ENCODE data around the gene TSHZ1. TPM values are rescaled to one million over a fixed set of nuclear protein-coding genes. Genes with fewer than 3 reads are reported as not detected.
"Not testable (repeated sequence)": the region's sequence is repeated elsewhere in the genome, so short reads cannot be mapped to it uniquely, and the experiment has no call there.

TSHZ1 gene
- total RNA-seq, 2 experiments from 2014 or later = 13.8 to 14.3 TPM

DNA sequence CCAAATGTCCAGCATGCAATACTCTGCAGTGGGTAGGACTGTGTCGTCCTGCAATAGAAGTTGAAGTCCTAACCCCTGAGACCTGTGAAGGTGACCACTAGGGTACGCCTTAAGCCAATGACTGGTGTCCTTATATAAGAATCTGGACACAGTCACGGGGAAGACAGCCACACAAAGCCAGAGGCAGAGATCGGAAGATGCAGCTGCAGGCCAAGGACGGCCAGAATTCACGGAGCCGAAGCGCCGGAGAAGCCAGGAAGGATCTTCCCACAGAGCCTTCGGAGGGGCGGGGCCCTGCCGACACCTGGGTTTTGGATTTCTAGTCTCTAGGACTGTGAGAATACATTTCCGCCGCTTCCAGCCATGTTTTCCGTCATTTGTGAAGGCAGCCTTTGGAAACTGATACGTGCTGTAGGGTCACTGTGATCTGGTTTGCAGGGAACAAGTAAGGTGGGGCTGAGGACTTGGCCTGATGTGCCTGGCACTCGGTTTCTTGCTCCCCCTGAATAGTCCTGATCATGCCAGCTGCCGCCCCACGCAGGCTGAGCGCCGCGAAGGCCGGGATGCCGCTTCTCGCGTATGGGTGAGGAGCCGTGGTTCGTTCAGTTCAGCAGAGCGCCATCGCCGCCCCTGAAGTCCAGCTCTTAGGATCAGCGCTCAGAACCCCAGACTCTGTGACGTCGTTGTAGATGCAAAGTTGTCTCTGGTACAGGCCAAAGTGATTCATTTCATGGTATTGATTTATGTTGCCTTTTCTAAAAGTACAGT, 40.4 kb upstream of the TSHZ1 start:
- intact Hi-C loops (cut with micrococcal nuclease) = loop anchor here (5.0 kb wide), 1 partner anchor 307 kb away; no protein-coding TSS in a partner anchor
- H3K4me3 Mint-ChIP-seq = no peak overlapping the region
- DNase-seq = no peak
- H3K36me3 Mint-ChIP-seq (ENCODE audit: low read depth) = no peaks in the 10 kb centered on the region
- H3K27ac Mint-ChIP-seq = no peak overlapping the region
- H3K4me1 Mint-ChIP-seq (ENCODE audit: low read depth) = peaks cover 3% of the 10 kb centered on the region
- peaks cover 8% of the 10 kb centered on the region for H3K9me3 Mint-ChIP-seq
- H3K27me3 Mint-ChIP-seq (ENCODE audit: low read depth) = peaks cover 5% of the 10 kb centered on the region
- CTCF ChIA-PET = interaction anchor here (0.7 kb wide), 1 partner anchor 327 kb away, joined by 3 read pairs; no protein-coding TSS in a partner anchor

DNA sequence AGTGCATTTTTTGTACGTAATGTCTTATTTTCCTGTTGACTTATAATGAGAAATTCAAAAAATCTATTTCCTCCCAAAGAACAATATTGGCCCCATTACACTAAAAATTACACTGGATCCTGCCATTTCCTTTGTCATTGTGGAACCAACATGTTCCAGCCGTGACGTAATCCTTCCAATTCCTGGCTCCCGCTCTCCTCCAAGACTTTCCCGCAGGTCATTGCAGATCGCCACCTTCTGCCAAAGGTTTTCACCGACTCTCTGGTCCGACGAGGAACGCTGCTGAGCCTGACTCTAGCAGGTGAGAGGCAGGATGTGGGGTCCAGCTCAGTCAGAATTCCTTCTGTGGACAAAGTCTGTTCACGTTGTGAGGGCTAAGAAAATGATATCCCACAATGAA, 39.7 kb upstream of the TSHZ1 start:
- no peaks in the 10 kb centered on the region for H3K36me3 Mint-ChIP-seq (ENCODE audit: low read depth)
- intact Hi-C loops (cut with micrococcal nuclease) = loop anchor here (5.0 kb wide), 1 partner anchor 306 kb away; no protein-coding TSS in a partner anchor
- peaks cover 5% of the 10 kb centered on the region for H3K27me3 Mint-ChIP-seq (ENCODE audit: low read depth)
- CTCF ChIA-PET = no interaction called here
- peaks cover 3% of the 10 kb centered on the region for H3K4me1 Mint-ChIP-seq (ENCODE audit: low read depth)
- DNase-seq = no peak
- no peak overlapping the region for H3K4me3 Mint-ChIP-seq
- H3K9me3 Mint-ChIP-seq = peaks cover 2% of the 10 kb centered on the region
- no peak overlapping the region for H3K27ac Mint-ChIP-seq

DNA sequence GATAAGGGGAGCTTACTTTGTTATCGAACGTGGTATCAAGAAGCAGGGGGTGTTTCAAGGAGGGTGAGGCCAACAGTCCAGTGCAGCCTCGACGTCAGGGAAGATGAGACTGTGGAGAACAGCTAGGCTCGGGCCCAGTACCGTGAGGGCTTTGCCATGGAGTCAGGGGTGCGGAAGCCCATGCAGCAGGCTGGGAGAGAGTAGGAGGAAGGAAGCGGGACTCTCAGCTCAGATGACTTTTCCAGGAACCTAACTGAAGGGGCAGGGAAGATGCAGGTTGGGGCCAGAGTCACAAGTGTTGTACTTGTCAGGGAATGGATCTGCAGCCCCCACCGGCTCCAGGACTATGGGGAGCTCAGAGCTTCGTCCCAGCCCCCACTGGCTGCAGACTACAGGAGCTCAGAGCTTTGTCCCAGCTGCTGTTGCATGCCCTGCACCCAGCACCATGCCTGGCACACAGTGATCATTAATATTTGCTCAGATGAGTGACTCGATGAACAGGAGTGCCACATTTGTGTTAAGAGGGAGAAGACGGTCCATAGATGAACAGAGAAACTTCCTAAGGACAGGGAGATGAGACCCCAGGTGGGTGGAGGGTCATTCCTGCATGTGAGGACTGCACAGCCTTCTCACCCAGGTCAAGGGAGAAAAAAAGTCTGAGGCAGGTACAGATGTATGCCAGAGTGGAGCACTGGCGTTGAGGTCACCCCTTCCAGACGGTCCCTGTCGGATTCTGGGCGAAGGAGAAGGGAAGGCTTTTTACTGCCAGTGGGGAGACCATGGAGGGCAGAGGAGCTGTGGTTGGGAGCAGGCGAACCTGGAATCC, 38.1 kb upstream of the TSHZ1 start:
- Mint-ChIP-seq H3K4me1 (ENCODE audit: low read depth) (peaks cover 3% of the 10 kb centered on the region), H3K4me3 (no peak overlapping the region), H3K27me3 (ENCODE audit: low read depth) (no peaks in the 10 kb centered on the region), H3K36me3 (ENCODE audit: low read depth) (no peaks in the 10 kb centered on the region), H3K27ac (no peak overlapping the region), H3K9me3 (no peaks in the 10 kb centered on the region)
- CTCF ChIA-PET = interaction anchor here (0.7 kb wide), 1 partner anchor 275 kb away, joined by 3 read pairs; no protein-coding TSS in a partner anchor
- intact Hi-C loops (cut with micrococcal nuclease) = loop anchor here (5.0 kb wide), 1 partner anchor 305 kb away; no protein-coding TSS in a partner anchor
- DNase-seq = no peak

DNA sequence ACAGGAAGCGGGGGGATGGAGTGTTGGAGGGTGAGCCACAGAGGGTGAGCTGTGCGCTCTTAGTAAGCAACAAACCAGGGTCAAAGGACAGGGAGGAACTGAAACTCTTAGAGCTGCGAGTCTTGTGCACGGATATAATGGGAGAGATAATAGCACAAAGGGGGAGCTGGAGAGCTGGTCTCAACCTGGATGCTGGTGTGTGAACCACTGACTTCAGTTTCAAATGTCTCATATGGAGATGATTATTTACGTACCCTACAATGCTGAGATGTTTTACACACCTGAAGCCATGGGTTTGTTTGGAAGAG, 37.5 kb upstream of the TSHZ1 start:
- Mint-ChIP-seq H3K4me3 (no peak overlapping the region), H3K27ac (no peak overlapping the region), H3K27me3 (ENCODE audit: low read depth) (no peaks in the 10 kb centered on the region), H3K4me1 (ENCODE audit: low read depth) (peaks cover 3% of the 10 kb centered on the region), H3K36me3 (ENCODE audit: low read depth) (no peaks in the 10 kb centered on the region), H3K9me3 (no peaks in the 10 kb centered on the region)
- CTCF ChIA-PET = interaction anchor here (0.7 kb wide), 1 partner anchor 276 kb away, joined by 3 read pairs; no protein-coding TSS in a partner anchor
- DNase-seq = no peak
- intact Hi-C loops (cut with micrococcal nuclease) = loop anchor here (5.0 kb wide), 1 partner anchor 304 kb away; no protein-coding TSS in a partner anchor

DNA sequence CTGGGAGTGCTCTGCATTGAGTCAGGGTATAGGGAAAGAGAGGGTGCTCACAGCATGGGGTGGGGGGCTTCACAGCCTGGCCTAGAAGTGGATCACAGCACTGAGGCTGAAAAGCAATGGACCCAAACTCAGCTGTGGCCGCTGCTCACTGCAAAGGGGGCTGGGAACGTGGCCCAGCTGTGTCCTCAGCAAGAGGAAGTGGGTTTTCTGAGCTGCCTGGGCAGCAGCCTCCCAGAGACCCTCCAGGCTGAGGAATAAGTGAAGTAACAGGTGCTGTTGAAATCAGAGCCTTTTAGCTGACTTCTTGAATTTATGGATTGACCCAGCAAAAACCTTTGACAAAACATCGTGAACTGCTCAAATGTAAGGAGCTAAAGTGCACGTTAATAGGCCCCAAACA, 36.9 kb upstream of the TSHZ1 start:
- no peaks in the 10 kb centered on the region for H3K27me3 Mint-ChIP-seq (ENCODE audit: low read depth)
- H3K27ac Mint-ChIP-seq = no peak overlapping the region
- CTCF ChIA-PET = interaction anchor here (0.5 to 0.6 kb wide), 2 partner anchors 78 to 1279 kb away, joined by 3 to 5 read pairs; no protein-coding TSS in a partner anchor
- H3K36me3 Mint-ChIP-seq (ENCODE audit: low read depth) = no peaks in the 10 kb centered on the region
- H3K4me1 Mint-ChIP-seq (ENCODE audit: low read depth) = peaks cover 3% of the 10 kb centered on the region
- no peak overlapping the region for H3K4me3 Mint-ChIP-seq
- no peak for DNase-seq
- H3K9me3 Mint-ChIP-seq = no peaks in the 10 kb centered on the region
- intact Hi-C loops (cut with micrococcal nuclease) = loop anchor here (5.0 kb wide), 1 partner anchor 304 kb away; no protein-coding TSS in a partner anchor

DNA sequence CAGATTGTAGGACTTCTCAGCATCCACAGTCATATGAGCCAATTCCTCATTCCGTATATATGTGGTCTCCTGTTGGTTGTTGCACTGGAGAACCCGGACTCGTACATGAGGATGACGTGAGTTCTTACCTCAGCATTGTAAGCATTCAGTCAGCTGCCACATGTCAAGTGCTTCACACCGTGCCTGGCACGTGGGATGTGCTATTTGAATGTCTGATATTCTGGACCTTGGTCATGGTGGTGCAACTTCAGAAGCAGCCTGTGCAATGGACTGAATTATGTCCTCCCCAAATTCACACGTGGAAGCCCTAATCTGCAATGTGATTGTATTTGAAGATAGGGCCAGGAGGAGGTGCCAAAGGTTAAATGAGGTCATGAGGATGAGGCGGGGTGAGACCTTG, 33.7 kb upstream of the TSHZ1 start:
- H3K27me3 Mint-ChIP-seq (ENCODE audit: low read depth) = no peaks in the 10 kb centered on the region
- peaks cover 3% of the 10 kb centered on the region for H3K4me1 Mint-ChIP-seq (ENCODE audit: low read depth)
- no peak overlapping the region for H3K4me3 Mint-ChIP-seq
- H3K9me3 Mint-ChIP-seq = no peaks in the 10 kb centered on the region
- intact Hi-C loops (cut with micrococcal nuclease) = no loop called here
- CTCF ChIA-PET = interaction anchor here (0.6 kb wide), 1 partner anchor 304 kb away, joined by 3 read pairs; no protein-coding TSS in a partner anchor
- H3K27ac Mint-ChIP-seq = no peak overlapping the region
- DNase-seq = no peak
- H3K36me3 Mint-ChIP-seq (ENCODE audit: low read depth) = no peaks in the 10 kb centered on the region

DNA sequence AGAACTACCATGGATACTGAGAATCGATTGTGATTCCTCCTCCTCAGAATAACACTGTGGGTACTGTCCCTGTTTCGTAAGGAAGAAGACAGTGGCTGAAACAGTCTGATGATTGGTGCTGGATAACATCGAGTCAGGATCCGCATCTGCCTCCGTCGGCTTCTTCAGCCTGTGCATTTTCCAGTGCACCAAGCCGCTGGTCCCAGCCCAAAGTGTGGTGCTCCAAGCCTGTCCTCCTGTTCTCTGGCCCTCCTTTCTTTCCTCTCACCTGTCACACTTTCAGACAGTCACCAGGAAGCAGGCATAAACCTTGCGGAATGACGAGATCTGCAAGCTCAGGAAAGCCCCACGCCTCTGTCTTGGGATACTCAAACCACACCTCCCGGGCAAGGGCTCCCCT, 32.2 kb upstream of the TSHZ1 start:
- Mint-ChIP-seq H3K9me3 (no peaks in the 10 kb centered on the region), H3K27me3 (ENCODE audit: low read depth) (no peaks in the 10 kb centered on the region), H3K27ac (no peak overlapping the region), H3K36me3 (ENCODE audit: low read depth) (no peaks in the 10 kb centered on the region), H3K4me3 (no peak overlapping the region), H3K4me1 (ENCODE audit: low read depth) (peaks cover under 1% of the 10 kb centered on the region)
- intact Hi-C loops (cut with micrococcal nuclease) = no loop called here
- DNase-seq = no peak
- CTCF ChIA-PET = no interaction called here

DNA sequence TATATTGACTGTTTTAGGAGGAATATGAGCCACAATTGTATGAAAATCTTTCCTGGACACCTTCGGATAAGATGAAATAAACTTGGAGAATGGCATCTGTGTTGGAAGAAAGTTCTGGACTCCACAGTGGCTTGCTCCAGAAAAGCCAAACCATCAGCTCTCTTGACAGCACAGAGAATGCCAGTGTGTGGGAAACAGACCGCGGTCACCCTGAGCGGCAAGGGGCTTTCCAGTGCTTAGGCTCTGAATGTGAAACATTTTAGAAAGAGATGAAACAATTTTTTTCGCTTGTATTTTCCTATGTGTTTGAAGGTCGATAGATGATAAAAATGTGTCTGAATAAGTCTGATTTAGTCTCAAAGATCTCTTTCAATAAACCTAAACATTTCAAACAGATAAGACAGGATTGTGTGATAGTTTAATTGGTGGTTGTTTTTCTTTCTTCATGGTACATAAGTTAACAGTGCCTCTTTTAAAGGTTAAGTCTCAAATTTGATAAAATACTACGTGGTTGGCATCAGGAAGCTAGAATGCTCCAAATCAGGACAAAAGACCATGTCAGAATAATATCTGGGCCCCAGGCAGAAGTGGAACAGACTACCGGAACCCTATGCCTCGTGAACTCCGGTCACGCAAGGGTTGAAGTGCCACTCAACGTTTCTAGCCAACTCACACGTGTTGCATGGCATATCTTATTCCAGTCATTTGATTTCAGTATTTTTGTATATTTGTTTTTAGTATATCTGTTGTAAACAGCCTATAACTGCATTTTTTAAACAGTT, 30.6 kb upstream of the TSHZ1 start:
- intact Hi-C loops (cut with micrococcal nuclease) = no loop called here
- CTCF ChIA-PET = no interaction called here
- Mint-ChIP-seq H3K4me3 (no peak overlapping the region), H3K4me1 (ENCODE audit: low read depth) (no peaks in the 10 kb centered on the region), H3K27ac (no peak overlapping the region), H3K36me3 (ENCODE audit: low read depth) (no peaks in the 10 kb centered on the region), H3K27me3 (ENCODE audit: low read depth) (no peaks in the 10 kb centered on the region), H3K9me3 (no peaks in the 10 kb centered on the region)
- DNase-seq = no peak

DNA sequence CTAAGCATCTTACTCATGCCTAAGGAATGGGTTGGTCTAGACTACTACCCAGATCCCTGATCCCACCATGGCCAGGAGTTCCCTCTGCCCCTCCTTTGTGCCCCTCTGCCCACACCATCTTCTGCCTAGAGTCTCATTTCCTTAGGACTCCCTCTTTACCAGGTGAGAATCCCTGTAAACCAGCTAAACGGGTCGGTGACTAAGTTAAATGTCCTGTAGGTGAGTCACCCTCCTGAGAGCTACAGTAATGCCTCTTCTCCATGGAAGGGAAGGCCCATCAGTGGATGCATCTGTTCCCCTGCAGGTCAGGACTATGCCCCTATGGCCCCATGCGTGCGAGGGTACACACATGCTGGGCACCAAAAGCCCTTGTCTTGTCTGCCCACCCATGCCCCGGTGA, 27.1 kb upstream of the TSHZ1 start:
- DNase-seq = no peak
- no peaks in the 10 kb centered on the region for H3K27me3 Mint-ChIP-seq (ENCODE audit: low read depth)
- H3K36me3 Mint-ChIP-seq (ENCODE audit: low read depth) = no peaks in the 10 kb centered on the region
- H3K4me1 Mint-ChIP-seq (ENCODE audit: low read depth) = no peaks in the 10 kb centered on the region
- no peak overlapping the region for H3K4me3 Mint-ChIP-seq
- intact Hi-C loops (cut with micrococcal nuclease) = no loop called here
- no peak overlapping the region for H3K27ac Mint-ChIP-seq
- H3K9me3 Mint-ChIP-seq = no peaks in the 10 kb centered on the region
- CTCF ChIA-PET = interaction anchor here (1.1 kb wide), 1 partner anchor 128 kb away, joined by 3 read pairs; no protein-coding TSS in a partner anchor

DNA sequence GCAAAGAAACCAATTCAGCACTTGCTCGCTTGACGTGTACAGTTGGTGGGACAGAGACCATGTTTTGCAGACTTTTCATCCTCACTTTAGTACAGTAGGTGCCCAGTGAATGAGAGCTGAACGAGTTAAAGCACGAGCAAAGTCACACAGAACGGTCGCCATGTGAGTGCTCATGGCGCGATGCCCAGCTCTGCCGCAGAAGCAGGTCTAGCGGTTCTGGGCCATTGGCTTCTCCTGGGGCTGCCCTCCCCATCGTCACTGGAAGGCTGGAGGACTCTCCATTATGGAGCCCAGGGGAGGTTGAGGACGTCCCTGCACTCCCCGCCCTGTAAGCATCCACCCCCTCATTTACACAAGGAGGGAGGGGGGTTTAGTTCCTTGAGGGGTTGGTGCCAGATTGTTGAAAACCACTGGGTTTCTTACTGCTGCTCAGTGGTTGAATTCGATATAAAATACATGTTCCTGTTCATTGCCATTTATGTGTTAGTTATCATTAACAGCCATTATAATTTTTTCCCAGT, 26.6 kb upstream of the TSHZ1 start:
- CTCF ChIA-PET = no interaction called here
- Mint-ChIP-seq H3K4me3 (no peak overlapping the region), H3K4me1 (ENCODE audit: low read depth) (no peaks in the 10 kb centered on the region), H3K9me3 (no peaks in the 10 kb centered on the region), H3K27me3 (ENCODE audit: low read depth) (no peaks in the 10 kb centered on the region), H3K36me3 (ENCODE audit: low read depth) (no peaks in the 10 kb centered on the region), H3K27ac (no peak overlapping the region)
- intact Hi-C loops (cut with micrococcal nuclease) = no loop called here
- DNase-seq = no peak

DNA sequence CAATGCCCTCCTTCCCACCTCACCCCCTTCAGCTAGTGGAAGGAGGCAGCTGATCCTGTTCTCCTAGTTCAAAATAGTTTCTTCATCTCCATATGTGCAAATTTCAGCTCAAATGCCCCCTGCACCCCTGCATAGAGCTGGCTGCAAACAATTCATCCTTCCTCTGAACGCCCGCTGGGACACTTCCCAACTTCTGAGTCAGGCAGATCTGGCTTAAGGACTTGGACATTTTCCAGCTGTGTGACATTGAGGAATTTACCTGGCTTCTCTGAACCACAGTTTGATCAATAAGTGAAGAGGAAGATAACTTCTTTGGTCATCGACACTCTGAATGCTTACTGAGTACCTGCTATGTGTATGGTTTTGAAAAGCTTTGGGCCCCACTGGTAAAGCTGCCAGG, 25.1 kb upstream of the TSHZ1 start:
- CTCF ChIA-PET = no interaction called here
- no peak overlapping the region for H3K27ac Mint-ChIP-seq

DNA sequence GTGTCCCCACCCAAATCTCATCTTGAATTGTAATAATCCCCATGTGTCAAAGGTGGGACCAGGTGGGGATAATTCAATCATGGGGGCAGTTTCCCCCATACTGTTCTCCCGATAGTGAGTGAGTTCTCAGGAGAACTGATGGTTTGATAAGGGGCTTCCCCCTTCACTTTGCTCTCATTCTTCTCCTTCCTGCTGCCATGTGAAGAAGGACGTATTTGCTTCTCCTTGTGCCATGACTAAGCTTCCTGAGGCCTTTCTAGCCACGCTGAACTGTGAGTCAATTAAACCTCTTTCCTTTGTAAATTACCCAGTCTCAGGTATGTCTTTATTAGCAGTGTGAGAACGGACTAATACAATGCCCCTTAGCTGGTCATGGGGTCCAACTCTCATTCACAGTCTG, 22.9 kb upstream of the TSHZ1 start:
- H3K4me3 Mint-ChIP-seq; H3K27me3 Mint-ChIP-seq (ENCODE audit: low read depth); DNase-seq; H3K27ac Mint-ChIP-seq; H3K4me1 Mint-ChIP-seq (ENCODE audit: low read depth); H3K36me3 Mint-ChIP-seq (ENCODE audit: low read depth); H3K9me3 Mint-ChIP-seq; CTCF ChIA-PET; intact Hi-C loops (cut with micrococcal nuclease): not testable (repeated sequence)

More for the DNA sequence above, 25.1 kb upstream of the TSHZ1 start:
- DNase-seq = no peak
- Mint-ChIP-seq H3K4me1 (ENCODE audit: low read depth) (no peaks in the 10 kb centered on the region), H3K4me3 (no peak overlapping the region), H3K27me3 (ENCODE audit: low read depth) (no peaks in the 10 kb centered on the region), H3K9me3 (no peaks in the 10 kb centered on the region), H3K36me3 (ENCODE audit: low read depth) (no peaks in the 10 kb centered on the region)
- intact Hi-C loops (cut with micrococcal nuclease) = no loop called here
